Activated CD8-positive, alpha-beta memory T cell treated with anti-CD3 and anti-CD28 coated beads, Interleukin-2, amount 10 ng/mL, durations not matched to agents 7 days and 5 days (primary cell): Measurements from ENCODE around the gene CIDEC. TPM values are rescaled to one million over a fixed set of nuclear protein-coding genes. Genes with fewer than 3 reads are reported as not detected.

Experiments used
- ATAC-seq: fragments of 150-1000 bp; cut with Tn5 transposase; one replicate; pipeline ENCODE4 v1.10.0; 2021; ENCODE audit warnings: moderate library complexity
- CTCF ChIA-PET: fragments of 350-600 bp; sonication (Branson Sonifier 250); formaldehyde crosslinking; loops from one replicate; lab custom pipeline; 2021; ENCODE audit warnings: antibody characterized with exemption; lab: Charles Lee
- DNase-seq: peaks from one replicate; pipeline ENCODE4 v3.0.0-alpha.2; 2020
- H3K27ac Mint-ChIP-seq: one replicate; pipeline ENCODE4 v1.8.0; 2021; ENCODE audit warnings: mild to moderate bottlenecking, mixed read lengths
- H3K27me3 Mint-ChIP-seq: one replicate; pipeline ENCODE4 v1.8.0; 2021; ENCODE audit warnings: mixed read lengths
- H3K36me3 Mint-ChIP-seq: one replicate; pipeline ENCODE4 v1.8.0; 2021; ENCODE audit warnings: mild to moderate bottlenecking, mixed read lengths
- H3K4me1 Mint-ChIP-seq: one replicate; pipeline ENCODE4 v1.8.0; 2021; ENCODE audit warnings: mixed read lengths
- H3K4me3 Mint-ChIP-seq: one replicate; pipeline ENCODE4 v1.8.0; 2021; ENCODE audit warnings: mild to moderate bottlenecking, moderate library complexity, mixed read lengths
- H3K9me3 Mint-ChIP-seq: one replicate; pipeline ENCODE4 v1.8.0; 2022; ENCODE audit warnings: low read depth, mixed read lengths
- total RNA-seq, 2 experiments: library from RNA; stranded (reverse); gene quantifications; one replicate each; pipeline ENCODE4 v1.2.3, GENCODE V29; 2021

CIDEC gene, protein sequence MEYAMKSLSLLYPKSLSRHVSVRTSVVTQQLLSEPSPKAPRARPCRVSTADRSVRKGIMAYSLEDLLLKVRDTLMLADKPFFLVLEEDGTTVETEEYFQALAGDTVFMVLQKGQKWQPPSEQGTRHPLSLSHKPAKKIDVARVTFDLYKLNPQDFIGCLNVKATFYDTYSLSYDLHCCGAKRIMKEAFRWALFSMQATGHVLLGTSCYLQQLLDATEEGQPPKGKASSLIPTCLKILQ
- not detected for total RNA-seq

- Mint-ChIP-seq H3K27ac (no peak within 1 kb of the TSS), H3K4me3 (no peak within 1 kb of the TSS), H3K9me3 (no peaks in the 10 kb centered on the region), H3K36me3 (no peaks in the 10 kb centered on the region), H3K4me1 (no peaks in the 10 kb centered on the region), H3K27me3 (peaks cover 6% of the 10 kb centered on the region)
- CTCF ChIA-PET = interaction anchor here (1.8 kb wide), 1 partner anchor 66 kb away, joined by 5 read pairs; no protein-coding TSS in a partner anchor
- ATAC-seq = no peak
- no peak for DNase-seq
Observed at GRCh38 chr3:9879830-9880549, at the start of gene CIDEC. CIDEC (minus strand) TSS chr3:9880253; CDS start chr3:9878486, 1,767 bp downstream.

DNA sequence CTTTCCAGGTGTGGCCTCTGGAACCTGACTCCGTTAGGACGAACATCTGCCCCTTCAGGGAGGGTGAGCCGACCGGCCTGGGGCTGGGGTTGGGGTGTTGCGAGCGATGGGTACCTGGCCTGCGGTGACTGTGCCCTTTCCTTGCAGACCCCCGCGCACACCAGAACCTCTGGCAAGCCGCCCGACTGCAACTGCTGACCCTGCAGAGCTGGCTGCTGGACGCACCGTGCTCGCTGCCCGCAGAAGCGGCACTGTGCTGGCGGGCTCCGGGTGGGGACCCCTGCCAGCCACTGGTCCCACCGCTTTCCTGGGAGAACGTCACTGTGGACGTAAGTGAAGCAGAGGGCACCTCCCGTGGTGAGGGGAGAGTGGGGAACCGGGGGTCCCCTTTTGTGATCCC, 48.1 kb upstream of the CIDEC start:
- Mint-ChIP-seq H3K4me3 (no peak overlapping the region), H3K9me3 (no peaks in the 10 kb centered on the region), H3K4me1 (peaks cover 8% of the 10 kb centered on the region), H3K36me3 (no peaks in the 10 kb centered on the region), H3K27ac (no peak overlapping the region), H3K27me3 (peaks cover 11% of the 10 kb centered on the region)
- no peak for DNase-seq
- CTCF ChIA-PET = interaction anchor here (2.3 kb wide), 1 partner anchor 393 kb away, joined by 6 read pairs; the partner anchor contains the start of gene SEC13
- ATAC-seq = no peak

DNA sequence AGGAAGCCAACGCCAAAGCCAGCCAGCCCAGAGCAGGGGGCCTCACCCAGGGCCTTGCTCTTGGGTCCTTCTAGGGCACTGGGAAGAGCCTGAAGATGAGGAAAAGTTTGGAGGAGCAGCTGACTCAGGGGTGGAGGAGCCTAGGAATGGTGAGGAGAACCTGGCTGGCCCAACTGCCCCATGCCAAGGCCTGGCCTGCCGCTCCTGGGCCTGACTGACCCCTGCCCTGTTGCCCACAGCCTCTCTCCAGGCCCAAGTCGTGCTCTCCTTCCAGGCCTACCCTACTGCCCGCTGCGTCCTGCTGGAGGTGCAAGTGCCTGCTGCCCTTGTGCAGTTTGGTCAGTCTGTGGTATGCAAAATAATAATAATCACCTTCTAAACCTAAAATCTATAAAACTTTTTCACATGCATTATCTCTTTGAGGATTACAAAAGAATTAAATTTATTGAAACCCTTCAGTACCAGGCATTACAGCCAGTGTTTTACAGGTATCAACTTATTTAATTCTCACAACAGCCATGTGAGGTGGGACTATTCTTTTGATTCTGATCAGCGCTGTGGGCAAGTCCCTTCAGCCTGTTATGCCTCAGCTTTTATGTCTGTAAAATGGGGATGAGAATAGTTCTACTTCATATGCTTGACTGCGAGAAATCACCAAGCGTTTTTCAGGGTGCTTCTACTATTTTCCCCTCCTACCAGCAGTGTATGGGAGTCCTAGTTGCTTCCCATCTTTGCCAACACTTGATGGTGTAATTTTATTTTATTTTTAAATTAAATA, 38.4 kb upstream of the CIDEC start:
- peaks cover 10% of the 10 kb centered on the region for H3K27me3 Mint-ChIP-seq
- no peaks in the 10 kb centered on the region for H3K36me3 Mint-ChIP-seq
- peaks cover 10% of the 10 kb centered on the region for H3K4me1 Mint-ChIP-seq
- H3K9me3 Mint-ChIP-seq = no peaks in the 10 kb centered on the region
- CTCF ChIA-PET = no interaction called here
- DNase-seq (no peak), ATAC-seq (no peak)
- H3K27ac Mint-ChIP-seq = no peak overlapping the region
- no peak overlapping the region for H3K4me3 Mint-ChIP-seq

DNA sequence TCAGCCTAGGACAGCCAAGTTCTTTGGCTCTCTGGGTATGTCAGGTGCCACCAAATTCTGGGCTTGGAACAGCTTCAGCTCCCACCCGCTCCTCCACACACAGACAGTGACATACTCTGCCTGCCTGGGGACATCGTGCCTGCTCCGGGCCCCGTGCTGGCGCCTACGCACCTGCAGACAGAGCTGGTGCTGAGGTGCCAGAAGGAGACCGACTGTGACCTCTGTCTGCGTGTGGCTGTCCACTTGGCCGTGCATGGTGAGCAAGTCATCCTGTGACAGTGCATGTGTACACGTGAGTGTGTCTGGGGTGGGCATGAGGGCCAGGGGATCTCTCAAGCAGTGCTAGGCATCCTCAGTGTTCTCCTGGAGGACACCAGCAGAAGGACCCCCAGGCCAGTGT, 37.8 kb upstream of the CIDEC start:
- DNase-seq (no peak), ATAC-seq (no peak)
- no peak overlapping the region for H3K27ac Mint-ChIP-seq
- H3K36me3 Mint-ChIP-seq = no peaks in the 10 kb centered on the region
- peaks cover 12% of the 10 kb centered on the region for H3K4me1 Mint-ChIP-seq
- H3K27me3 Mint-ChIP-seq = peaks cover 8% of the 10 kb centered on the region
- H3K9me3 Mint-ChIP-seq = no peaks in the 10 kb centered on the region
- CTCF ChIA-PET = interaction anchor here (1.0 kb wide), 1 partner anchor 8 kb away, joined by 3 read pairs; no protein-coding TSS in a partner anchor
- no peak overlapping the region for H3K4me3 Mint-ChIP-seq

DNA sequence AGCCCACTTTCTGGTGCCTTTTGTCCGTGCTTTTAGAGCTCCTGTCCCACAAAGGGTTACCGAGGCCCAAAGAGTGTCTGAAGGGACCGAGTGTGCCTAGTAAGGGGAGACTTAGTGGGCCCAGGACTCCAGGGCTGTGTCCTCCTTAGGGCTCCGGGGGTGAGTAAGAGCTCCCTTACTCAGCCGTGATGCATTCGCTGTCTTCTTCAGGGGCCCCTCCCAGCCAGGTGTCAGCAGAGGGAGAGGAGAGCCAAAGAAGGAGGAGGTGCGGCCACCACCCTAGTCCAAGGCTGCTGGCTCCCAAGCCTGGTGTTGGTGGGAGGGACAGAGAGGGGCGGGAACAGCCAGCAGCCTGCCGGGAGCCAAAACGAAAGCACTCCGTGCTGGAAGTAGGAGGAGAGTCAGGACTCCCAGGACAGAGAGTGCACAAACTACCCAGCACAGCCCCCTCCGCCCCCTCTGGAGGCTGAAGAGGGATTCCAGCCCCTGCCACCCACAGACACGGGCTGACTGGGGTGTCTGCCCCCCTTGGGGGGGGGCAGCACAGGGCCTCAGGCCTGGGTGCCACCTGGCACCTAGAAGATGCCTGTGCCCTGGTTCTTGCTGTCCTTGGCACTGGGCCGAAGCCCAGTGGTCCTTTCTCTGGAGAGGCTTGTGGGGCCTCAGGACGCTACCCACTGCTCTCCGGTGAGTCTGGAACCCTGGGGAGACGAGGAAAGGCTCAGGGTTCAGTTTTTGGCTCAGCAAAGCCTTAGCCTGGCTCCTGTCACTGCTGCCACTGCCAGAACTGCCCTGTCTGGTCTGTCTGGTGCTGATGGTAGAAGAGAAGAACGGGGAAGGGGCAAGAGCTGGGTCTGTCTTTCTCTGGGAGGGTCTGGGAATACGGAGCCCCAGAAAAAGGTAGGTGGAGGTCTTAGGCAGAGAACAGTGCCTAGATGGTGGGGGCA, 37.0 kb upstream of the CIDEC start, which contains the start of gene IL17RC:
Gene IL17RC (plus strand): TSS at position 365 of the 947 bp plus-strand sequence. CDS start 218 bp downstream, at position 583.
- no peaks in the 10 kb centered on the region for H3K9me3 Mint-ChIP-seq
- no peaks in the 10 kb centered on the region for H3K36me3 Mint-ChIP-seq
- no peak within 1 kb of the TSS for H3K27ac Mint-ChIP-seq
- peaks cover 11% of the 10 kb centered on the region for H3K27me3 Mint-ChIP-seq
- H3K4me3 Mint-ChIP-seq = peak within 1 kb of the TSS; percentile 64
- DNase-seq = no peak
- peak; percentile 18 for ATAC-seq
- CTCF ChIA-PET = interaction anchor here (1.0 to 1.6 kb wide), 2 partner anchors 9 to 26 kb away, joined by 3 to 7 read pairs; partner anchors contain the start of gene JAGN1
- peaks cover 20% of the 10 kb centered on the region for H3K4me1 Mint-ChIP-seq

DNA sequence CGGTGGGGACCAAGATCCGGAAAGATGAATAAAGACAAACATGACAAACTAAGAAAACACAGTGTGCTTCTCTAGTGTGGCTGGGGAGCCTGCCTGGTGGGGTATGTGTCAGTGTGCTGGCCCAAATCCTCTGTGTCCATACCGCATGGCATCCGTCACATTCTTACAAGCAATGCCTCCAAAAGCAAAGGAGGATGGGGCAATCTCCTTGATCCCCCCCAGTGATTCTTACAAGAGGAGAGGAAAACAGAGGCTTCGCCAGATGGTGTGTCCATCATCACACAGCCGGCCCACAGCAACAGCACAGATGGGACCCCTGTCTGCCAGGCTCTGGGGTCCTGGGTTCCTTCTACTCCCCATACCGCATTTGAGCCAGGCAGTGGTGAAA, 36.3 kb upstream of the CIDEC start:
- no peak for ATAC-seq
- no peaks in the 10 kb centered on the region for H3K9me3 Mint-ChIP-seq
- H3K4me1 Mint-ChIP-seq = peaks cover 22% of the 10 kb centered on the region
- no peaks in the 10 kb centered on the region for H3K36me3 Mint-ChIP-seq
- DNase-seq = no peak
- CTCF ChIA-PET = interaction anchor here (1.6 kb wide), 1 partner anchor 25 kb away, joined by 7 read pairs; the partner anchor contains the start of gene JAGN1
- H3K4me3 Mint-ChIP-seq = peak overlapping the region; percentile 36
- H3K27ac Mint-ChIP-seq = no peak overlapping the region
- peaks cover 13% of the 10 kb centered on the region for H3K27me3 Mint-ChIP-seq

GRCh38 chr3:9915254-9916141, 35.4 kb upstream of the CIDEC start:
- CTCF ChIA-PET = interaction anchor here (0.5 to 1.6 kb wide), 5 partner anchors 10 to 207 kb away, joined by 3 to 7 read pairs (median 5); partner anchors contain the start of gene JAGN1
- ATAC-seq (peak; percentile 60), DNase-seq (peak; percentile 50)
- Mint-ChIP-seq H3K4me3 (peak overlapping the region; percentile 64), H3K9me3 (no peaks in the 10 kb centered on the region), H3K27me3 (peaks cover 16% of the 10 kb centered on the region), H3K27ac (no peak overlapping the region), H3K36me3 (no peaks in the 10 kb centered on the region), H3K4me1 (peaks cover 22% of the 10 kb centered on the region)

- Mint-ChIP-seq H3K4me3 (no peak overlapping the region), H3K9me3 (no peaks in the 10 kb centered on the region), H3K4me1 (peaks cover 22% of the 10 kb centered on the region), H3K27ac (no peak overlapping the region), H3K27me3 (peaks cover 16% of the 10 kb centered on the region), H3K36me3 (no peaks in the 10 kb centered on the region)
- ATAC-seq (no peak), DNase-seq (no peak)
- CTCF ChIA-PET = interaction anchor here (1.6 to 1.9 kb wide), 3 partner anchors 18 to 87 kb away, joined by 6 to 7 read pairs (median 7); partner anchors contain the start of gene JAGN1
Observed at GRCh38 chr3:9914559-9915253, 34.7 kb upstream of the CIDEC start.

DNA sequence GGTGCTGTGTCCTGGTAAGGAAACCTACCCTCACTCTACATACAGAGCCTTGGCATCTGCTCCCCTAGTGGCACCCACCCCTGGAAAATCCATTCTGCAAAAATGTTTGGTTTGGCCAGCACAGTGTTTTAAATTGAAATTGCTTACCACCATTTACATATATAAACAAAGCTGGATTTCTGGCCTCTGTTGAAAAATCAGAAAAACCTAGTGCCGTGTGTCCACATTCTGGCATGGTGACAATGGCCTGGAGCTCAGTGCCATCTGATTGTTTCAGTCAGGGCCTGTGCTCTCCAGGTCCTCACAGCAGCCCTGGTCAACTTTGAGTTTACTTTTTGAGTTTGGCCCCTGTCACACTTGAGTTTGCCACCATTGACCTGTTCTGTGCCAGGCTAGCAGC, 34.0 kb upstream of the CIDEC start:
- H3K27me3 Mint-ChIP-seq = peaks cover 16% of the 10 kb centered on the region
- no peak overlapping the region for H3K4me3 Mint-ChIP-seq
- DNase-seq = no peak
- peaks cover 25% of the 10 kb centered on the region for H3K4me1 Mint-ChIP-seq
- CTCF ChIA-PET = interaction anchor here (1.6 to 2.4 kb wide), 3 partner anchors 18 to 87 kb away, joined by 6 to 7 read pairs (median 7); partner anchors contain the start of gene JAGN1
- no peak overlapping the region for H3K27ac Mint-ChIP-seq
- H3K9me3 Mint-ChIP-seq = no peaks in the 10 kb centered on the region
- ATAC-seq = no peak
- no peaks in the 10 kb centered on the region for H3K36me3 Mint-ChIP-seq

DNA sequence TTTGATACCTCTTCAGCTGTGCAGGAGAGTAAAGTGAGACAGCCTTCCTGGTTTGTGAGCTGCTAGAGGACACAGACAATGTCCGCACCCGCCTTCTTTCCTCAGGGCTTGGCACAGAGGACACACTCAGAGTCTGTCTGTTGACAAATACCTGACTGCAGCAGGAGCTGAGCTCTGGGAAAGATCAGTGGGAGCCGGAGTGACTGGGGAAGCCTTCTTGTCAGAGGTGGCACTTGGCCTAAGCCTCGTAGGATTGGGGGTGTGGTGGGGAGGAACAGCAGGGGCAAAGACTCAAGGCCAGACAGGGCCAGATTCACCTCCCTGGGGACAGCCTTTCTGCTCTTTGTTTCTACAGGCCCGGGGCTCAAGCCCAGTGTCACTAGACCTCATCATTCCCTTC, 33.5 kb upstream of the CIDEC start:
- H3K4me3 Mint-ChIP-seq = no peak overlapping the region
- no peak overlapping the region for H3K27ac Mint-ChIP-seq
- H3K27me3 Mint-ChIP-seq = peaks cover 16% of the 10 kb centered on the region
- ATAC-seq = no peak
- CTCF ChIA-PET = interaction anchor here (1.2 to 3.4 kb wide), 5 partner anchors 11 to 86 kb away, joined by 3 to 18 read pairs (median 7); partner anchors contain the start of genes CRELD1, IL17RE and JAGN1
- H3K4me1 Mint-ChIP-seq = peaks cover 25% of the 10 kb centered on the region
- no peaks in the 10 kb centered on the region for H3K36me3 Mint-ChIP-seq
- no peaks in the 10 kb centered on the region for H3K9me3 Mint-ChIP-seq
- DNase-seq = no peak
